ENCODE measurements around the gene ATP13A5.

Gene ATP13A5, protein sequence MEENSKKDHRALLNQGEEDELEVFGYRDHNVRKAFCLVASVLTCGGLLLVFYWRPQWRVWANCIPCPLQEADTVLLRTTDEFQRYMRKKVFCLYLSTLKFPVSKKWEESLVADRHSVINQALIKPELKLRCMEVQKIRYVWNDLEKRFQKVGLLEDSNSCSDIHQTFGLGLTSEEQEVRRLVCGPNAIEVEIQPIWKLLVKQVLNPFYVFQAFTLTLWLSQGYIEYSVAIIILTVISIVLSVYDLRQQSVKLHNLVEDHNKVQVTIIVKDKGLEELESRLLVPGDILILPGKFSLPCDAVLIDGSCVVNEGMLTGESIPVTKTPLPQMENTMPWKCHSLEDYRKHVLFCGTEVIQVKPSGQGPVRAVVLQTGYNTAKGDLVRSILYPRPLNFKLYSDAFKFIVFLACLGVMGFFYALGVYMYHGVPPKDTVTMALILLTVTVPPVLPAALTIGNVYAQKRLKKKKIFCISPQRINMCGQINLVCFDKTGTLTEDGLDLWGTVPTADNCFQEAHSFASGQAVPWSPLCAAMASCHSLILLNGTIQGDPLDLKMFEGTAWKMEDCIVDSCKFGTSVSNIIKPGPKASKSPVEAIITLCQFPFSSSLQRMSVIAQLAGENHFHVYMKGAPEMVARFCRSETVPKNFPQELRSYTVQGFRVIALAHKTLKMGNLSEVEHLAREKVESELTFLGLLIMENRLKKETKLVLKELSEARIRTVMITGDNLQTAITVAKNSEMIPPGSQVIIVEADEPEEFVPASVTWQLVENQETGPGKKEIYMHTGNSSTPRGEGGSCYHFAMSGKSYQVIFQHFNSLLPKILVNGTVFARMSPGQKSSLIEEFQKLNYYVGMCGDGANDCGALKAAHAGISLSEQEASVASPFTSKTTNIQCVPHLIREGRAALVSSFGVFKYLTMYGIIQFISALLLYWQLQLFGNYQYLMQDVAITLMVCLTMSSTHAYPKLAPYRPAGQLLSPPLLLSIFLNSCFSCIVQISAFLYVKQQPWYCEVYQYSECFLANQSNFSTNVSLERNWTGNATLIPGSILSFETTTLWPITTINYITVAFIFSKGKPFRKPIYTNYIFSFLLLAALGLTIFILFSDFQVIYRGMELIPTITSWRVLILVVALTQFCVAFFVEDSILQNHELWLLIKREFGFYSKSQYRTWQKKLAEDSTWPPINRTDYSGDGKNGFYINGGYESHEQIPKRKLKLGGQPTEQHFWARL

DNA sequence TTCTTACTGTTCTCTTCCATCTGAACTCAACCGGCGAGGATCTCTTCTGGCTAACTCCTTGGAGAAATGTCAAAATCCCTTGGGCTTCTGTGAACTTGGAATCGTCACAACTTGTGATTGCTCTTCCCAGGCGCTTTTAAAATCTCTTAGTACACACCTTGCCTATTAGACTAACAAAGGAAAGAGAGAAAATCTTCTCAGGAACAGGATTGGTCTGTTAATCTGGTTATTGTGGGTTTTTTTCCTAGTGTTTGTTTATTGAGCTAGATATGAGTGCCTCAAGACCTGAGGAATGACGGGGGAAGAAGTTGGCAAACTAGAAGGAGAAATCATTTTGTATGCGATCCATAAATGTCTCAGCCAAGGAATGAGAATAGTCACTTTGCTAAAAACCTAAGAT is at the start of gene ATP13A5:
ATP13A5 (minus strand) TSS at position 48 of the 400 bp plus-strand sequence; CDS start at position 20, 28 bp downstream.
- FAIRE-seq = no peak

- FAIRE-seq = no peak
These were observed 40.2 kb upstream of the ATP13A5 start for GRCh38 chr3:193418576-193419373.

- FAIRE-seq = no peak
These were observed 38.1 kb upstream of the ATP13A5 start for GRCh38 chr3:193416629-193417028.

DNA sequence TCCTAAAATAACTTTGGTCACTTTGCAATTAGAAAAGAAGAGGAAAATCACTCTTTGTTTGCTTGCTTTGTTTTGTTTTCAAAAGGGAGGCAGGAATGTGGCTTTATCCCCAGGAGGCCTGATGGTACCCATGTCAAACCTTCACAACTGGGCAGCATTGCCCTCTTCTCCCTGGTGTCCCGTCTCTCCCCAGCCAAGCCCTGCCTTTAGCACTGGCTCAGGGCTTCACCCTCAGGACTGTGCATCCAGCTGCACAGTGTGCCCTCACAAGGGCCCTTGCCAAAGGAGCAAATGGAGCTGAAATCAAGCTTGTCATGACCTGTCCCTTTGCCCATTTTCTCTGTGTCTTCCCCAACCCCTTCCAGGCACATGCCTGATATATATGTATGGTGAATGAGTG is 29.1 kb upstream of the ATP13A5 start:
- FAIRE-seq = no peak

DNA sequence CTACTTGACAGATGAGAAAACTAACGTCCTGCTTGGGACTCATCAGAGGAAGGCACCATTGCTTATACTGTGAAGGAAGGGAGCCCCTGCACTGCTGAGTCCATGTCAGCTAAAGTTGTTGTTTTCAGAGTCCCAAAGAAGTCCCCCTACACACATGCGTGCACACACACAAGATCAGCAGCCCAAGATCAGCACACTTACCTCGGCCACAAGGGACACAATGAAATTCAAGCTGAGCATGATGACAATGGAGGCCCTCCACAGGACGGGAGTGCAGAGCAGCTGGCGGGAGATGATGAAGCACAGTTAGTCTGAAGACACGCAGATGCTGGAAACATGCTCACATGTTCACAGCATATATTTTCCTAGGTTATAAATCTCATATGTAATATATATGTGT is 28.6 kb upstream of the ATP13A5 start:
- no peak for FAIRE-seq

DNA sequence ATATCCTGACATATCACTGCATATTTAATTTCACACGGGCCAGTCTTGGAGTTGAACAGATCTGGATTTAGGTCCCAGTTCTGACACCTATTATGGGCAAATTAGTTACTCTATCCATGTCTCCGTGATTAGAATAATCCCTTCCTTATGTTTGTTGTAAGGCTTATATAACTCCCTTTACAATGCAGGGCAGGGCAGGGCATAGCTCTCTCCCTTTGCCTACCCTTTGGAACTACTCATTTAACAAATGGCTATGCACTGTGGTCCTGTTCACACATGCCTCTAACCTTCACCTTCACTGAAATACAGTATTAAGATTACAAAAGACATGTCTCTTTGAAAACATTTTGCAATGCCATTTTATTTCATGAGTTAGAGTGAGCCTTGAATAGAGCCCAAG is 24.8 kb upstream of the ATP13A5 start:
- FAIRE-seq = no peak

GRCh38 chr3:193400304-193400703 is 21.8 kb upstream of the ATP13A5 start:
- FAIRE-seq = no peak

GRCh38 chr3:193396451-193397244 is 18.1 kb upstream of the ATP13A5 start:
- FAIRE-seq = no peak

DNA sequence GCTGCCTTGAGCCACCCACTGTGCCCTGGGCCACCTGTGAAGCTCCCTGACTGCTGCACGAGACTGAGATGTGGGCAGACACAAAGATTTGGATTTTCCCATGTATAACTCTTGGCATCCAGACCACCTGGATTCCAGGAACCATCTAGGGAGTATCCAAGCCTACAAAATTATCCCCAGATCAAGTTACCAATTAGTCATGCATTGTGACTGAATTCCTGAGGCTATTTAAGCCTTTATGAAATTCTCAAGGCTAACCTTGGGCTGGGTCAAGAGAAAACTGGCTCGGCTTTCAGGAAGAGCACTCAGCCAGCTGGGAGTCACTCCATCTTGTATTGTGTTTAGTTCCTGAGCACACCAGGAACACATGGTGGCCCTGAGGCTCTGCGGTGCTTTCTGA is 13.3 kb upstream of the ATP13A5 start:
- no peak for FAIRE-seq

- no peak for FAIRE-seq
These were observed 10.8 kb upstream of the ATP13A5 start for GRCh38 chr3:193389335-193389734.

DNA sequence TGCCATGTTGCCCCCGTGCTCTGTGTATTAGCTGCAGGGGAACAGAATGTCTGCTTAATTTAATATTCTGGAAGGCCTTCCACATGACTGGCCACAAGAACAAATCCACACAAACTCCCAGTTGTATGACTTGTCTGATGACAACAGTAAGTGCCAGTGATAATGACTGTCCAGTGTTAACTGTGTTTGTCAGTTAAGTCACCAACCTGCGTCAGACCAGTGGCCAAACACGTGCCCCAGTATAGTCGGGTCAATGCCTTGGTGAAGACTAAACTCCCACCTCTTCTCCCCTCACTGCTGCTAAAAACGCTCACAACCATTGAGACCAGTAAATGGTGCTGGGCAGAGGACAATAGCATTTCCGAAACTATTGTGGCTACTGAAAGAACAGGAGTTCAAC is 9.8 kb upstream of the ATP13A5 start:
- no peak for FAIRE-seq

GRCh38 chr3:193387596-193387995 is 9.0 kb upstream of the ATP13A5 start:
- no peak for FAIRE-seq

- FAIRE-seq = no peak
These were observed 962 bp downstream of the ATP13A5 start for GRCh38 chr3:193377591-193377990.

GRCh38 chr3:193375614-193376013 is 2.9 kb downstream of the ATP13A5 start:
- FAIRE-seq = no peak

- FAIRE-seq = no peak
These were observed 5.8 kb downstream of the ATP13A5 start for GRCh38 chr3:193372783-193373182.

GRCh38 chr3:193367868-193368267 is 10.7 kb downstream of the ATP13A5 start:
- FAIRE-seq = no peak

DNA sequence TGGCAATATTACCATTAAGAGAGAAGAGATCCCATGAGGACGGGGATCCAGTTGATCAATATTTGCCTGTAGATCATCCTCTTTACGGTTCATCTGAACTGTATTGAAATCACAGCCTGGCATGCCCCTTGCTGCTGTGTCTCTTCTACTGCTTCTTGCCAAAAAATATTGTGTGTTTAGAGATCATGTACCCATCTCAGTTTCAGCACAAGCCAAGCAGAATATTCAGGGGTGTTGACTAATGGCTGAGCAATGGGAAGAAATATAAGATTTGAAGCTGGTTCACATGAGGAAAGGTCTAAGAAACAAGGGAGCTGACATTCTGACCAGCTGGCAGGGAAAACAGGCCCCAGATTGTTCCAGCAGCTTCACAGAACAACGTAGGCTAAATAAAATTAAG is 21.3 kb downstream of the ATP13A5 start:
- no peak for FAIRE-seq

DNA sequence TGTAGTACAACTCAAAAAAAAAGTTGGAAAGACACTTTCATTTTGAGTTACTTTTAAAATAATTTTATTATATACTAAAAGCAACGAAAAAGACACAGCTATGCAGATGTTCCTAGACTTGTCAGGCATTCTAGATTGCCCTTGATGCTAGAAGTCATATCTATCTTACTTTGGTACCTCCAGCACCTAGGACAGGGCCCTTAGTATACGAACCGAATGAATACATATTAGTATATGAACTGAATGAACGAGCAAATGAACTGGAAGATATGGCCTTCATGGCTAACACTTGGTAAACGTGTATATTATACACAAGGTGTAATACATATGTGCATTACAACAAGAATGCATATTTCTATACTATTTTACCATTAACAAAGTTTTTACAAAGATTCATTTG is 24.1 kb downstream of the ATP13A5 start:
- FAIRE-seq = no peak

- no peak for FAIRE-seq
These were observed 27.8 kb downstream of the ATP13A5 start for GRCh38 chr3:193350744-193351143.

GRCh38 chr3:193348686-193349085 is 29.9 kb downstream of the ATP13A5 start:
- no peak for FAIRE-seq
